SK-N-MC (cell line): Measurements from ENCODE around the gene IL5RA.

Source experiments
- DNase-seq: peaks from one replicate; pipeline ENCODE4 v3.0.0-alpha.2; 2011; ENCODE audit warnings: low read depth, low spot score
- H3K27ac ChIP-seq: fragments of 200-600 bp; sonication (generic); 2 replicates; pipeline ENCODE4 v1.5.1; 2016; ENCODE audit warnings: mixed run types
- H3K36me3 ChIP-seq: fragments of 200-600 bp; sonication (generic); 2 replicates; pipeline ENCODE4 v1.6.1; 2017; ENCODE audit warnings: antibody characterized with exemption, low read length, mixed read lengths; ENCODE audit not compliant: insufficient read depth
- H3K4me3 ChIP-seq: fragments of 200-600 bp; sonication (generic); 2 replicates; pipeline ENCODE4 v1.5.1; 2016
- H3K9ac ChIP-seq: fragments of 200-600 bp; sonication (generic); 2 replicates; pipeline ENCODE4 v1.8.0; 2017; ENCODE audit warnings: mixed run types, mixed read lengths; ENCODE audit not compliant: insufficient read length
- H3K9me3 ChIP-seq: fragments of 200-600 bp; sonication (generic); 2 replicates; pipeline ENCODE4 v1.6.1; 2017; ENCODE audit warnings: low read depth, mild to moderate bottlenecking, antibody characterized with exemption, low read length, moderate library complexity, mixed read lengths
- EZH2 ChIP-seq: fragments of 200-600 bp; sonication (generic); IDR thresholded peaks from one replicate; pipeline ENCODE4 v1.6.1; 2017; ENCODE audit warnings: antibody characterized with exemption
- FOXP2 ChIP-seq: optimal IDR thresholded peaks from 2 replicates; pipeline ENCODE3; 2011; ENCODE audit warnings: mild to moderate bottlenecking, moderate library complexity; ENCODE audit not compliant: insufficient read depth; ENCODE audit errors: extremely low read length, control extremely low read depth
- POLR2AphosphoS5 ChIP-seq: IDR thresholded peaks from 2 replicates; pipeline ENCODE4 v1.6.1; 2012; ENCODE audit warnings: mild to moderate bottlenecking, low read depth, low read length, borderline replicate concordance

IL5RA gene

GRCh38 chr3:3097958-3098357 lies 12.2 kb downstream of the IL5RA start:
- no peak for TF ChIP-seq EZH2
- TF ChIP-seq FOXP2: no peak
- no peak for TF ChIP-seq POLR2AphosphoS5
- DNase-seq: no peak
- no peak overlapping the region for H3K9ac ChIP-seq
- no peak overlapping the region for H3K27ac ChIP-seq
- H3K4me3 ChIP-seq: no peak overlapping the region
- no peaks in the 10 kb centered on the region for H3K36me3 ChIP-seq
- no peaks in the 10 kb centered on the region for H3K9me3 ChIP-seq

GRCh38 chr3:3089017-3089416 lies 21.2 kb downstream of the IL5RA start:
- no peak overlapping the region for H3K27ac ChIP-seq
- H3K9me3 ChIP-seq: no peaks in the 10 kb centered on the region
- no peak overlapping the region for H3K9ac ChIP-seq
- DNase-seq: no peak
- TF ChIP-seq FOXP2 (no peak), POLR2AphosphoS5 (no peak), EZH2 (no peak)
- no peak overlapping the region for H3K4me3 ChIP-seq
- H3K36me3 ChIP-seq: no peaks in the 10 kb centered on the region

- no peak overlapping the region for H3K9ac ChIP-seq
- H3K27ac ChIP-seq: no peak overlapping the region
- H3K36me3 ChIP-seq: no peaks in the 10 kb centered on the region
- H3K9me3 ChIP-seq: no peaks in the 10 kb centered on the region
- TF ChIP-seq POLR2AphosphoS5 (no peak), FOXP2 (no peak), EZH2 (no peak)
- no peak overlapping the region for H3K4me3 ChIP-seq
- no peak for DNase-seq
These were observed 22.3 kb downstream of the IL5RA start for GRCh38 chr3:3087716-3088465.

GRCh38 chr3:3087279-3087678 lies 22.9 kb downstream of the IL5RA start:
- no peak overlapping the region for H3K9ac ChIP-seq
- no peak overlapping the region for H3K27ac ChIP-seq
- no peaks in the 10 kb centered on the region for H3K36me3 ChIP-seq
- H3K4me3 ChIP-seq: no peak overlapping the region
- DNase-seq: no peak
- no peaks in the 10 kb centered on the region for H3K9me3 ChIP-seq
- TF ChIP-seq POLR2AphosphoS5 (no peak), EZH2 (no peak), FOXP2 (no peak)

GRCh38 chr3:3086239-3086638 lies 23.9 kb downstream of the IL5RA start:
- Histone ChIP-seq H3K4me3 (no peak overlapping the region), H3K9ac (no peak overlapping the region), H3K9me3 (no peaks in the 10 kb centered on the region), H3K36me3 (no peaks in the 10 kb centered on the region), H3K27ac (no peak overlapping the region)
- TF ChIP-seq FOXP2 (no peak), POLR2AphosphoS5 (no peak), EZH2 (no peak)
- no peak for DNase-seq

GRCh38 chr3:3085782-3086181 lies 24.4 kb downstream of the IL5RA start:
- no peak for TF ChIP-seq FOXP2
- no peak for TF ChIP-seq POLR2AphosphoS5
- no peak for TF ChIP-seq EZH2
- no peak overlapping the region for H3K27ac ChIP-seq
- no peak overlapping the region for H3K9ac ChIP-seq
- H3K9me3 ChIP-seq: no peaks in the 10 kb centered on the region
- DNase-seq: no peak
- no peak overlapping the region for H3K4me3 ChIP-seq
- no peaks in the 10 kb centered on the region for H3K36me3 ChIP-seq

- Histone ChIP-seq H3K9ac (no peak overlapping the region), H3K36me3 (no peaks in the 10 kb centered on the region), H3K27ac (no peak overlapping the region), H3K4me3 (no peak overlapping the region), H3K9me3 (no peaks in the 10 kb centered on the region)
- no peak for TF ChIP-seq POLR2AphosphoS5
- no peak for TF ChIP-seq EZH2
- no peak for TF ChIP-seq FOXP2
- no peak for DNase-seq
These were observed 25.3 kb downstream of the IL5RA start for GRCh38 chr3:3084890-3085289.

GRCh38 chr3:3082234-3082924 lies 27.8 kb downstream of the IL5RA start:
- no peak overlapping the region for H3K9ac ChIP-seq
- DNase-seq: no peak

More at GRCh38 chr3:3082234-3082924, 27.8 kb downstream of the IL5RA start:
- H3K9me3 ChIP-seq: no peaks in the 10 kb centered on the region
- no peak for TF ChIP-seq EZH2
- H3K27ac ChIP-seq: no peak overlapping the region
- H3K36me3 ChIP-seq: no peaks in the 10 kb centered on the region
- no peak overlapping the region for H3K4me3 ChIP-seq
